CD4-positive, alpha-beta T cell (primary cell): ENCODE data around the gene ZNF280A. TPM values are rescaled to one million over a fixed set of nuclear protein-coding genes. Genes with fewer than 3 reads are reported as not detected.

Experiments
- ATAC-seq: fragments of 200-7000 bp; cut with Tn5 transposase; one replicate; pipeline ENCODE4 v1.10.0; 2022; ENCODE audit warnings: mild to moderate bottlenecking; ENCODE audit not compliant: poor library complexity
- CTCF ChIA-PET: fragments of 350-600 bp; sonication (Branson Sonifier 250); formaldehyde crosslinking; loops from one replicate; lab custom pipeline; 2021; ENCODE audit warnings: antibody characterized with exemption, inconsistent platforms; lab: Charles Lee
- POLR2A ChIA-PET: fragments of 350-600 bp; sonication (Branson Sonifier 250); formaldehyde crosslinking; loops from one replicate; lab custom pipeline; 2021; ENCODE audit warnings: antibody characterized with exemption, inconsistent platforms; lab: Charles Lee
- DNase-seq, 14 experiments: peaks; one replicate each; pipeline ENCODE4 v3.0.0-alpha.2; 2013 to 2020; ENCODE audit warnings: mixed read lengths in 2 of 14
- H3K27ac ChIP-seq, 2 donors: one replicate each; pipeline versions ENCODE4 v1.5.1 to v1.7.0; 2013; ENCODE audit warnings: low read length in 2 of 2, low read depth in 1 of 2, mild to moderate bottlenecking in 1 of 2
- H3K27me3 ChIP-seq, 2 experiments: 1 replicate in 1 of 2; 2 replicates in 1 of 2; pipeline versions ENCODE4 v1.6.1 to v1.7.0; 2013; ENCODE audit warnings: low read length in 2 of 2, control low read depth in 1 of 2, mild to moderate bottlenecking in 1 of 2, moderate library complexity in 1 of 2; ENCODE audit not compliant: insufficient read depth in 2 of 2, control insufficient read depth in 1 of 2
- H3K36me3 ChIP-seq: one replicate; pipeline ENCODE4 v1.6.1; 2013; ENCODE audit warnings: low read length, control low read depth; ENCODE audit not compliant: insufficient read depth
- H3K4me1 ChIP-seq: one replicate; pipeline ENCODE4 v1.6.1; 2013; ENCODE audit warnings: low read length, control low read depth; ENCODE audit not compliant: insufficient read depth
- H3K4me3 ChIP-seq: one replicate; pipeline ENCODE4 v1.5.1; 2013; ENCODE audit warnings: mild to moderate bottlenecking, low read length, moderate library complexity
- H3K9me3 ChIP-seq, 2 experiments: 1 replicate in 1 of 2; 2 replicates in 1 of 2; pipeline versions ENCODE4 v1.6.1 to v1.7.0; 2013; ENCODE audit warnings: low read length in 2 of 2, mild to moderate bottlenecking in 2 of 2, control low read depth in 1 of 2, moderate library complexity in 1 of 2; ENCODE audit not compliant: control insufficient read depth in 1 of 2, insufficient read depth in 1 of 2
- H3K27ac Mint-ChIP-seq: one replicate; pipeline ENCODE4 v1.8.0; 2020; ENCODE audit warnings: mixed read lengths
- H3K27me3 Mint-ChIP-seq: one replicate; pipeline ENCODE4 v1.8.0; 2021; ENCODE audit warnings: mixed read lengths
- H3K36me3 Mint-ChIP-seq: one replicate; pipeline ENCODE4 v1.8.0; 2021; ENCODE audit warnings: low read depth, mixed read lengths
- H3K4me1 Mint-ChIP-seq: one replicate; pipeline ENCODE4 v1.8.0; 2021; ENCODE audit warnings: low read depth, mixed read lengths
- H3K4me3 Mint-ChIP-seq: one replicate; pipeline ENCODE4 v1.8.0; 2020; ENCODE audit warnings: mild to moderate bottlenecking, mixed read lengths
- H3K9me3 Mint-ChIP-seq: one replicate; pipeline ENCODE4 v1.8.0; 2020; ENCODE audit warnings: mixed read lengths
- intact Hi-C, 2 experiments: fragments of 100-400 bp; cut with DNase I in 1 of 2; cut with micrococcal nuclease in 1 of 2; formaldehyde crosslinking; loops; one replicate each; pipeline versions ENCODE4 v1.15.1 to v1.9.0; 2023 to 2025; cut with DNase I, micrococcal nuclease
- total RNA-seq, 174 experiments: library from RNA in 2 of 174; stranded (reverse) in 2 of 174; gene quantifications; one replicate each; pipeline ENCODE4 v1.2.3 and lab custom pipeline; 2021 to 2026
- TF ChIP-seq, protein P1 (sequence below): fragments of 200-600 bp; IDR thresholded peaks from one replicate; pipeline ENCODE4 v1.8.0; 2022; ENCODE audit warnings: antibody characterized with exemption, mild to moderate bottlenecking

The ZNF280A gene
- total RNA-seq, 2 experiments from 2014 or later: not detected

DNA sequence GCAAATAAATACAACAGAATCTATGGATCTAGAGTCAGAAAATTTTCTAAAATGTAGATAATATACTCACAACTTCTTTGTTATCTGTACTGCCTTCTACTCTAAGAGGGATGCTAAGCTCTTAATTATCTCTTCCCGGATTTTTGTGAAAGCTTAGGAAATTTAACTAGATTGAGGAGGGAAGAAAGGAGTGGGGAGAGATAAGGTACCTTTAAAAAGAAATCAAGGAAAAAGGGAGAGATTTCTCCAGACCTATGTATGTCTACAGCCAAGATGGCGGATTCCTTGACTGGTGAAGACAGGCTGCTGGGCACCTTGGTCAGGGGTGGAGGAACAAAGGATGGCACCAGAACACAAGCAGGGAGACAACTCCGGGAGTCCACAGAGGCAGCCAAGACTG lies 34.5 kb downstream of the ZNF280A start:
- Histone ChIP-seq H3K4me1 (no peaks in the 10 kb centered on the region), H3K36me3 (peaks cover 7% of the 10 kb centered on the region), H3K27me3 (no peaks in the 10 kb centered on the region), H3K9me3 (no peaks in the 10 kb centered on the region), H3K4me3 (no peak overlapping the region), H3K27ac (no peak overlapping the region)
- H3K4me3 Mint-ChIP-seq: no peak overlapping the region
- ChIA-PET CTCF (no interaction called here), POLR2A (no interaction called here)
- H3K27me3 Mint-ChIP-seq: no peaks in the 10 kb centered on the region
- TF ChIP-seq, protein P1, sequence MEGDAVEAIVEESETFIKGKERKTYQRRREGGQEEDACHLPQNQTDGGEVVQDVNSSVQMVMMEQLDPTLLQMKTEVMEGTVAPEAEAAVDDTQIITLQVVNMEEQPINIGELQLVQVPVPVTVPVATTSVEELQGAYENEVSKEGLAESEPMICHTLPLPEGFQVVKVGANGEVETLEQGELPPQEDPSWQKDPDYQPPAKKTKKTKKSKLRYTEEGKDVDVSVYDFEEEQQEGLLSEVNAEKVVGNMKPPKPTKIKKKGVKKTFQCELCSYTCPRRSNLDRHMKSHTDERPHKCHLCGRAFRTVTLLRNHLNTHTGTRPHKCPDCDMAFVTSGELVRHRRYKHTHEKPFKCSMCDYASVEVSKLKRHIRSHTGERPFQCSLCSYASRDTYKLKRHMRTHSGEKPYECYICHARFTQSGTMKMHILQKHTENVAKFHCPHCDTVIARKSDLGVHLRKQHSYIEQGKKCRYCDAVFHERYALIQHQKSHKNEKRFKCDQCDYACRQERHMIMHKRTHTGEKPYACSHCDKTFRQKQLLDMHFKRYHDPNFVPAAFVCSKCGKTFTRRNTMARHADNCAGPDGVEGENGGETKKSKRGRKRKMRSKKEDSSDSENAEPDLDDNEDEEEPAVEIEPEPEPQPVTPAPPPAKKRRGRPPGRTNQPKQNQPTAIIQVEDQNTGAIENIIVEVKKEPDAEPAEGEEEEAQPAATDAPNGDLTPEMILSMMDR: no peak
- DNase-seq: no peak
- no peak for ATAC-seq
- no peaks in the 10 kb centered on the region for H3K9me3 Mint-ChIP-seq
- H3K27ac Mint-ChIP-seq: no peak overlapping the region
- H3K36me3 Mint-ChIP-seq: peaks cover 43% of the 10 kb centered on the region
- intact Hi-C loops: no loop called here
- H3K4me1 Mint-ChIP-seq: no peaks in the 10 kb centered on the region

DNA sequence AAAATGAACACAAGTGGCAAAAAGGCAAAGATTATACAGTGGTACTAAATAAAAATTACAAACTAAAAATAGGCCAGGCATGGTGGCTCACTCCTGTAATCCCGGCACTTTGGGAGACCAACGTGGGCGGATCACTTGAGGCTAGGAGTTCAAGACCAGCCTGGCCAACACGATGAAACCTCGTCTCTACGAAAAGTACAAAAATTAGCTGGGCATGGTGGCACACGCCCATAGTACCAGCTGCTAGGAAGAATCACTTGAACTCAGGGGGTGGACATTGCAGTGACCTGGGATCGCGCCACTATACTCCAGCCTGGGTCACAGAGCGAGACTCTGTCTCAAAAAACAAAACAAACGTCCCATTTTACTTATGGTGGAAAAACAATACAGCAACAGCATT lies 36.0 kb downstream of the ZNF280A start:
- ChIA-PET CTCF (interaction anchor here (0.7 kb wide), 1 partner anchor 47 kb away, joined by 3 read pairs; no protein-coding TSS in a partner anchor), POLR2A (no interaction called here)
- Histone ChIP-seq H3K9me3 (no peaks in the 10 kb centered on the region), H3K4me3 (no peak overlapping the region), H3K27ac (no peak overlapping the region), H3K36me3 (peaks cover 5% of the 10 kb centered on the region), H3K4me1 (no peaks in the 10 kb centered on the region), H3K27me3 (no peaks in the 10 kb centered on the region)
- H3K4me1 Mint-ChIP-seq: no peaks in the 10 kb centered on the region
- DNase-seq (no peak), ATAC-seq (no peak)
- no peaks in the 10 kb centered on the region for H3K27me3 Mint-ChIP-seq
- H3K4me3 Mint-ChIP-seq: no peak overlapping the region
- intact Hi-C loops: no loop called here
- peaks cover 35% of the 10 kb centered on the region for H3K36me3 Mint-ChIP-seq
- H3K9me3 Mint-ChIP-seq: no peaks in the 10 kb centered on the region
- H3K27ac Mint-ChIP-seq: no peak overlapping the region
- TF ChIP-seq, protein P1: no peak

DNA sequence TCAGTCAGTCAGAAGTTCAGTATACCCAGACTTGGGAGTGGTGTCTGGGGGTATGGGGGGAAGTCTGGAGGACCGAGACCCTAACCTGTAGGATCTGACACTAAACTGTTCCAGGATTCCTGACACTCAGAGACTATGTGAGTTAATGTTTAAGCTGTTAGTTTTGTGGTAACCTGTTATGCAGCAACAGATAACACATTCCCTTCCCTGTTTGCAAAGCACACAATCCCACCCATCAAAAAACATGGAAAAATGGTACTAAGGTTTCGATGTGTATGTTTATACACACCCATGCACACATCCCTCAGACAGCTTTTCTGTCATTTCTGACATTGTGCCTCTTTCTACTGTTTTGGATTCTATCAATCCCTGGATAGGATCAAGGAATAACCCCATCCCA lies 39.1 kb downstream of the ZNF280A start:
- no peak for ATAC-seq
- no peaks in the 10 kb centered on the region for H3K9me3 Mint-ChIP-seq
- POLR2A ChIA-PET: no interaction called here

More for the DNA sequence above, 39.1 kb downstream of the ZNF280A start:
- no peaks in the 10 kb centered on the region for H3K4me1 Mint-ChIP-seq
- Histone ChIP-seq H3K4me3 (no peak overlapping the region), H3K9me3 (no peaks in the 10 kb centered on the region), H3K27ac (no peak overlapping the region), H3K27me3 (no peaks in the 10 kb centered on the region), H3K36me3 (no peaks in the 10 kb centered on the region), H3K4me1 (no peaks in the 10 kb centered on the region)
- no peaks in the 10 kb centered on the region for H3K27me3 Mint-ChIP-seq
- CTCF ChIA-PET: no interaction called here
- no peak overlapping the region for H3K27ac Mint-ChIP-seq
- peaks cover 7% of the 10 kb centered on the region for H3K36me3 Mint-ChIP-seq
- no peak overlapping the region for H3K4me3 Mint-ChIP-seq
- TF ChIP-seq, protein P1: no peak
- no peak for DNase-seq
- intact Hi-C loops: no loop called here
